SK-N-SH (cell line): ENCODE measurements around the gene ZIC5. TPM values are rescaled to one million over a fixed set of nuclear protein-coding genes. Genes with fewer than 3 reads are reported as not detected.

Experiments
- CTCF ChIA-PET: fragments of 300-600, 350-600 bp; formaldehyde crosslinking; extraction: SDS; loops from one replicate; lab custom pipeline; 2021; lab: Yijun Ruan, JAX
- POLR2A ChIA-PET: fragments of 350-600 bp; sonication (Branson Sonifier 250); formaldehyde crosslinking; extraction: SDS; loops from one replicate; lab custom pipeline; 2020; ENCODE audit warnings: antibody characterized with exemption, inconsistent platforms; lab: Yijun Ruan, JAX
- DNase-seq: peaks from one replicate; pipeline ENCODE4 v3.0.0; 2012
- H2AFZ ChIP-seq: fragments of 200-600 bp; sonication (generic); 2 replicates; pipeline ENCODE4 v1.8.1; 2016; ENCODE audit warnings: antibody characterized with exemption, mild to moderate bottlenecking, low read depth
- H3F3A ChIP-seq: fragments of 200-600 bp; sonication (generic); replicated peaks from 2 replicates; pipeline ENCODE3; 2016; ENCODE audit warnings: antibody characterized with exemption, mild to moderate bottlenecking; ENCODE audit not compliant: insufficient read depth
- H3K27ac ChIP-seq, 2 experiments: fragments of 200-500 bp in 1 of 2; fragments of 200-600 bp in 1 of 2; sonication (Bioruptor generic) in 1 of 2; sonication (generic), shearing (Covaris generic) in 1 of 2; 2 replicates each; pipeline versions ENCODE4 v1.5.1 to v1.6.1; 2014 to 2016; ENCODE audit warnings: low read depth in 2 of 2, inconsistent platforms in 1 of 2, low read length in 1 of 2, mild to moderate bottlenecking in 1 of 2, mixed read lengths in 1 of 2
- H3K27me3 ChIP-seq: fragments of 200-600 bp; sonication (generic), shearing (Covaris generic); 2 replicates; pipeline ENCODE4 v1.6.1; 2016; ENCODE audit warnings: mixed run types; ENCODE audit not compliant: insufficient read depth
- H3K36me3 ChIP-seq, 2 experiments: fragments of 200-500 bp in 1 of 2; fragments of 200-600 bp in 1 of 2; sonication (Bioruptor generic) in 1 of 2; sonication (generic) in 1 of 2; replicated peaks in 1 of 2; 2 replicates each; pipeline versions ENCODE3 to v1.5.1; 2014 to 2016; ENCODE audit warnings: low read length in 1 of 2, mild to moderate bottlenecking in 1 of 2; ENCODE audit not compliant: insufficient read depth in 2 of 2, control insufficient read depth in 1 of 2
- H3K4me1 ChIP-seq, 2 experiments: fragments of 200-500 bp in 1 of 2; fragments of 200-600 bp in 1 of 2; sonication (Bioruptor generic) in 1 of 2; sonication (generic), shearing (Covaris generic) in 1 of 2; 2 replicates each; pipeline versions ENCODE4 v1.5.1 to v1.6.1; 2014 to 2016; ENCODE audit warnings: low read depth in 1 of 2, low read length in 1 of 2, mixed run types in 1 of 2; ENCODE audit not compliant: insufficient read depth in 2 of 2, control insufficient read depth in 1 of 2
- H3K4me2 ChIP-seq: fragments of 200-600 bp; sonication (generic), shearing (Covaris generic); 2 replicates; pipeline ENCODE4 v1.6.1; 2017; ENCODE audit warnings: mixed run types
- H3K4me3 ChIP-seq, 2 experiments: fragments of 200-500 bp in 1 of 2; fragments of 200-600 bp in 1 of 2; sonication (Bioruptor generic) in 1 of 2; sonication (generic), shearing (Covaris generic) in 1 of 2; 2 replicates each; pipeline versions ENCODE4 v1.5.1 to v1.8.1; 2014 to 2016; ENCODE audit warnings: low read depth in 2 of 2, inconsistent platforms in 1 of 2, low read length in 1 of 2, mild to moderate bottlenecking in 1 of 2, mixed read lengths in 1 of 2, moderate library complexity in 1 of 2
- H3K79me2 ChIP-seq: fragments of 200-600 bp; sonication (generic); 2 replicates; pipeline ENCODE4 v1.8.1; 2017; ENCODE audit warnings: mild to moderate bottlenecking; ENCODE audit not compliant: insufficient read depth
- H3K9ac ChIP-seq: fragments of 200-600 bp; sonication (generic); 2 replicates; pipeline ENCODE4 v1.6.1; 2017; ENCODE audit warnings: mixed run types
- H3K9me2 ChIP-seq: fragments of 200-600 bp; sonication (generic); 2 replicates; pipeline ENCODE4 v1.6.1; 2017; ENCODE audit warnings: mixed run types
- H3K9me3 ChIP-seq: fragments of 200-600 bp; sonication (generic); 2 replicates; pipeline ENCODE4 v1.6.1; 2017; ENCODE audit warnings: mixed run types, mild to moderate bottlenecking, moderate library complexity
- H4K20me1 ChIP-seq: fragments of 200-600 bp; sonication (generic); 2 replicates; pipeline ENCODE4 v1.6.1; 2017; ENCODE audit warnings: mild to moderate bottlenecking, mixed run types; ENCODE audit not compliant: insufficient read depth
- FOSL2 ChIP-seq: IDR thresholded peaks from 2 replicates; pipeline ENCODE4 v1.4.0; 2012; ENCODE audit warnings: low read depth, mild to moderate bottlenecking, moderate library complexity, borderline replicate concordance
- FOXJ3 ChIP-seq: sonication (generic); formaldehyde crosslinking; IDR thresholded peaks from 2 replicates; pipeline ENCODE4 v1.5.1; 2020; ENCODE audit warnings: mild to moderate bottlenecking, missing genetic modification reagents
- JUND ChIP-seq: IDR thresholded peaks from 2 replicates; pipeline ENCODE4 v1.4.0; 2012
- MEF2A ChIP-seq: IDR thresholded peaks from 2 replicates; pipeline ENCODE4 v1.4.0; 2012; ENCODE audit warnings: low read depth, borderline replicate concordance
- NFIC ChIP-seq: IDR thresholded peaks from 2 replicates; pipeline ENCODE4 v1.4.0; 2012; ENCODE audit warnings: borderline replicate concordance
- NRF1 ChIP-seq: IDR thresholded peaks from 2 replicates; pipeline ENCODE4 v1.6.1; 2012; ENCODE audit warnings: low read depth, mild to moderate bottlenecking, low read length
- PBX3 ChIP-seq: IDR thresholded peaks from 2 replicates; pipeline ENCODE4; 2012
- RCOR1 ChIP-seq: fragments of 150-350 bp; IDR thresholded peaks from 2 replicates; pipeline ENCODE4 v1.6.1; 2017; ENCODE audit warnings: antibody characterized with exemption, low read length
- RXRA ChIP-seq: IDR thresholded peaks from 2 replicates; pipeline ENCODE4 v1.4.0; 2012; ENCODE audit warnings: low read depth, mild to moderate bottlenecking, borderline replicate concordance
- SIN3A ChIP-seq: IDR thresholded peaks from 2 replicates; pipeline ENCODE4 v1.6.1; 2012; ENCODE audit warnings: low read depth, mild to moderate bottlenecking, low read length, moderate library complexity, borderline replicate concordance
- SMC3 ChIP-seq: IDR thresholded peaks from 2 replicates; pipeline ENCODE4 v1.6.1; 2012; ENCODE audit warnings: low read depth, low read length, improper control_type of control experiment
- TAF1 ChIP-seq: IDR thresholded peaks from 2 replicates; pipeline ENCODE4 v1.6.1; 2012; ENCODE audit warnings: low read depth, mild to moderate bottlenecking, low read length, moderate library complexity, borderline replicate concordance
- TCF12 ChIP-seq: IDR thresholded peaks from 2 replicates; pipeline ENCODE4 v1.4.0; 2012
- TEAD4 ChIP-seq: IDR thresholded peaks from 2 replicates; pipeline ENCODE4 v1.4.0; 2012; ENCODE audit warnings: mild to moderate bottlenecking, borderline replicate concordance; ENCODE audit not compliant: insufficient read depth
- USF1 ChIP-seq: IDR thresholded peaks from 2 replicates; pipeline ENCODE4 v1.4.0; 2012; ENCODE audit warnings: low read depth, borderline replicate concordance
- YY1 ChIP-seq: IDR thresholded peaks from 2 replicates; pipeline ENCODE4 v1.4.0; 2012; ENCODE audit warnings: low read depth, mild to moderate bottlenecking
- ZBTB33 ChIP-seq: IDR thresholded peaks from 2 replicates; pipeline ENCODE4 v1.4.0; 2012; ENCODE audit warnings: low read depth, borderline replicate concordance
- WGBS: methylation state at CpG from one replicate; pipeline ENCODE4 v1.1.6; 2017; ENCODE audit warnings: low lambda C conversion rate; 5-methylcytosine and 5-hydroxymethylcytosine counted together
- polyA plus RNA-seq, 3 experiments: library from polyadenylated mRNA; depleted of rRNA; stranded (reverse); fragments of >200 nt; gene quantifications; 2 replicates each; pipeline ENCODE4 v1.2.3, GENCODE V29; 2012

The ZIC5 gene
- polyA plus RNA-seq, 1 of the 3 experiments (the other 2 are of a cell fraction): not detected

GRCh38 chr13:99949679-99950413, 21.7 kb downstream of the ZIC5 start:
- DNase-seq: no peak
- Histone ChIP-seq H3K27ac (no peak overlapping the region), H3K36me3 (no peaks in the 10 kb centered on the region), H2AFZ (no peak overlapping the region), H3K79me2 (no peaks in the 10 kb centered on the region), H3K9me3 (no peaks in the 10 kb centered on the region), H3F3A (no peaks in the 10 kb centered on the region), H3K4me1 (no peaks in the 10 kb centered on the region), H3K9ac (no peak overlapping the region), H3K9me2 (no peaks in the 10 kb centered on the region), H3K4me2 (no peak overlapping the region), H3K27me3 (peaks cover 94% of the 10 kb centered on the region), H4K20me1 (no peaks in the 10 kb centered on the region), H3K4me3 (no peak overlapping the region)
- TF ChIP-seq SMC3: no peak
- TF ChIP-seq NRF1: no peak
- TF ChIP-seq NFIC: no peak
- TF ChIP-seq PBX3: no peak
- no peak for TF ChIP-seq TCF12
- POLR2A ChIA-PET: no interaction called here
- WGBS: 22% methylated on average over 8 of the region's 8 CpGs
- CTCF ChIA-PET: interaction anchor here (1.2 kb wide), 1 partner anchor 33 kb away, joined by 3 read pairs; no protein-coding TSS in a partner anchor

GRCh38 chr13:99948907-99949678, 22.5 kb downstream of the ZIC5 start:
- H3F3A ChIP-seq: no peaks in the 10 kb centered on the region
- no peak for TF ChIP-seq JUND
- no peak for TF ChIP-seq NRF1
- no peak for TF ChIP-seq FOSL2
- TF ChIP-seq FOXJ3: no peak
- TF ChIP-seq TAF1: no peak
- TF ChIP-seq RCOR1: no peak
- no peak for TF ChIP-seq USF1
- TF ChIP-seq YY1: no peak
- TF ChIP-seq MEF2A: no peak
- TF ChIP-seq TEAD4: no peak
- TF ChIP-seq RXRA: no peak
- TF ChIP-seq ZBTB33: no peak
- TF ChIP-seq SIN3A: no peak
- ChIA-PET POLR2A (no interaction called here), CTCF (interaction anchor here (1.0 to 2.4 kb wide), 3 partner anchors 9 to 293 kb away, joined by 3 to 9 read pairs (median 3); no protein-coding TSS in a partner anchor)
- no peaks in the 10 kb centered on the region for H4K20me1 ChIP-seq
- peaks cover 94% of the 10 kb centered on the region for H3K27me3 ChIP-seq
- H3K4me2 ChIP-seq: no peak overlapping the region
- 22% methylated on average over 10 of the region's 10 CpGs for WGBS
- no peaks in the 10 kb centered on the region for H3K9me2 ChIP-seq
- no peak overlapping the region for H2AFZ ChIP-seq
- H3K79me2 ChIP-seq: no peaks in the 10 kb centered on the region
- no peak overlapping the region for H3K4me3 ChIP-seq
- no peaks in the 10 kb centered on the region for H3K36me3 ChIP-seq
- no peaks in the 10 kb centered on the region for H3K4me1 ChIP-seq
- no peak overlapping the region for H3K27ac ChIP-seq
- no peak for DNase-seq
- no peak overlapping the region for H3K9ac ChIP-seq
- H3K9me3 ChIP-seq: no peaks in the 10 kb centered on the region
